Gastrocnemius medialis (tissue), 4 donors: ENCODE data around the gene RIPOR1.

Source experiments
- CTCF ChIP-seq, 5 experiments: fragments of 450-650 bp in 3 of 5; fragments of 200-600 bp in 2 of 5; sonication (generic) in 2 of 5; IDR thresholded peaks in 4 of 5; conservative IDR thresholded peaks in 1 of 5; 1 replicate in 4 of 5; 2 replicates in 1 of 5; pipeline ENCODE4 v1.5.1; 2016 to 2019; ENCODE audit warnings: antibody characterized with exemption in 5 of 5, mild to moderate bottlenecking in 3 of 5, moderate library complexity in 3 of 5
- POLR2A ChIP-seq, 2 donors: fragments of 450-650 bp; IDR thresholded peaks; one replicate each; pipeline ENCODE4 v1.6.1; 2017; ENCODE audit warnings: antibody characterized with exemption in 2 of 2, mild to moderate bottlenecking in 2 of 2, moderate library complexity in 2 of 2

DNA sequence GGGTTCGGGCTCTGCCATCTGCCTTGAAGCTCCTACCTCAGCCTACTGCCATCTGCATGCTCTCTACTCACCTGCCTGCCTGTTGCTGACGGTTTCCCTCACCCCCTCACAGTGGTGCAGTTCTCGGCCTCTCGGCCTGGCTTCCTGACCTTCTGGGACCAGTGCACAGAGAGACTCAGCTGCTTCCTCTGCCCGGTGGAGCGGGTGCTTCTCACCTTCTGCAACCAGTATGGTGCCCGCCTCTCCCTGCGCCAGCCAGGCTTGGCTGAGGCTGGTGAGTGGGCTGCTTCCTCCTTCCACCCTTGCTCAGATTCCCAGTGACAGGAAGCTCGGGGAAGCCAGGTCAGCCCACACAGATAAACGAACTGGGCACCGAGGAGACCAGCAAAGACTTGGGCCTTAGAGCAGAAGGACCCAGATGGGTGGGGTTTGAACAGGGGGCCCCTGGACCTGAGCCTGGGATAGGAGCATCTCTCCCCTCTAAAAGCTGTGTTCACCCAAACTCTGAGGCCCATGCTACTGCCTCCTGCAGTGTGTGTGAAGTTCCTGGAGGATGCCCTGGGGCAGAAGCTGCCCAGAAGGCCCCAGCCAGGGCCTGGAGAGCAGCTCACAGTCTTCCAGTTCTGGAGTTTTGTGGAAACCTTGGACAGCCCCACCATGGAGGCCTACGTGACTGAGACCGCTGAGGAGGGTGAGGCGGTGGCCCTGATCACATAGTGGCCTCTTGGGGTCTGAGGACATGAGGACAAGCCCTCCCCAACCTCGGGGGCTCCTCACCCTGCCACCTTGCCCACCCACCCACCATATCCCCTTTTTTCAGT is 16.4 kb downstream of the RIPOR1 start:
- TF ChIP-seq CTCF (IDR thresholded peaks at IDR 0.05 in 4 of 5, conservative IDR thresholded peaks at IDR 0.05 in 1 of 5) (no peak), POLR2A (IDR thresholded peaks at IDR 0.05) (no peak)
